Measurements from ENCODE around the gene PLA2G4E.

PLA2G4E gene

DNA sequence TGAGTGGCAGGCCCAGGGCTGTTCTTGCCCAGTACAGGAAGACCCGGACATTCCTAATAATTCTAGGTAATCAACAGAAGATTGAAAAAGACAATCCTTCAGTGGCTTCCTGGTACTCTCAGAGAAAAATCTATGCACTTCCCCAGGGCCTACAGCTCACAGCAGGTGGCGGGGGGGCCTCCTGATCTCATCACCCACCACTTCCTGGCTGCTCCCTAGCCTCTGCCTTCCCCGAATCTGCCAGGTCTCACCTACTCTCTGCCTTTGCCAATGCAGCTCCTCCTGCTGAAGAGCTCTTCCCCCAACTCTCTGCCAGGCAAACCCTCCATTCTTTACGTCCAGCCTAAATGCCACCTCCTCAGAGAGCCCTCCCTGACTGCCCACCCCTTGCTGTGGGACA lies 86.0 kb downstream of the PLA2G4E start:
- H3K4me1 ChIP-seq = no peaks in the 10 kb centered on the region
- H3K4me3 ChIP-seq (ENCODE audit: low read depth, low read length) = no peak overlapping the region
- no peak overlapping the region for H3K9ac ChIP-seq
- no peak for TF ChIP-seq CTCF (IDR thresholded peaks at IDR 0.05)
- H2AFZ ChIP-seq = no peak overlapping the region
- H3K79me2 ChIP-seq = no peaks in the 10 kb centered on the region
- no peak overlapping the region for H3K4me2 ChIP-seq (ENCODE audit: low read length)
- no peaks in the 10 kb centered on the region for H3K9me3 ChIP-seq (ENCODE audit: control insufficient read depth, low read length)
- H3K36me3 ChIP-seq (ENCODE audit: control insufficient read depth, insufficient read depth, low read length) = no peaks in the 10 kb centered on the region
- peak overlapping the region; percentile 63 for H3K27ac ChIP-seq
- no peaks in the 10 kb centered on the region for H3K27me3 ChIP-seq (ENCODE audit: control insufficient read depth, insufficient read depth, low read length)

- Histone ChIP-seq H3K4me1 (no peaks in the 10 kb centered on the region), H3K9ac (no peak overlapping the region), H3K27ac (peak overlapping the region; percentile 63)
Observed at GRCh38 chr15:41933771-41934170, 87.1 kb downstream of the PLA2G4E start.

GRCh38 chr15:41933326-41933725 lies 87.5 kb downstream of the PLA2G4E start:
- H3K4me3 ChIP-seq (ENCODE audit: low read depth, low read length) = no peak overlapping the region
- no peak overlapping the region for H3K27ac ChIP-seq
- H3K79me2 ChIP-seq = no peaks in the 10 kb centered on the region
- no peaks in the 10 kb centered on the region for H3K4me1 ChIP-seq
- H2AFZ ChIP-seq = no peak overlapping the region
- no peak for TF ChIP-seq CTCF (IDR thresholded peaks at IDR 0.05)
- H3K36me3 ChIP-seq (ENCODE audit: control insufficient read depth, insufficient read depth, low read length) = no peaks in the 10 kb centered on the region
- H3K9ac ChIP-seq = no peak overlapping the region
- H3K27me3 ChIP-seq (ENCODE audit: control insufficient read depth, insufficient read depth, low read length) = no peaks in the 10 kb centered on the region
- H3K4me2 ChIP-seq (ENCODE audit: low read length) = no peak overlapping the region
- H3K9me3 ChIP-seq (ENCODE audit: control insufficient read depth, low read length) = no peaks in the 10 kb centered on the region

More at GRCh38 chr15:41933771-41934170, 87.1 kb downstream of the PLA2G4E start:
- Histone ChIP-seq H3K79me2 (no peaks in the 10 kb centered on the region), H3K4me2 (ENCODE audit: low read length) (no peak overlapping the region), H3K9me3 (ENCODE audit: control insufficient read depth, low read length) (no peaks in the 10 kb centered on the region), H3K36me3 (ENCODE audit: control insufficient read depth, insufficient read depth, low read length) (no peaks in the 10 kb centered on the region), H3K27me3 (ENCODE audit: control insufficient read depth, insufficient read depth, low read length) (no peaks in the 10 kb centered on the region), H2AFZ (no peak overlapping the region), H3K4me3 (ENCODE audit: low read depth, low read length) (no peak overlapping the region)
- TF ChIP-seq CTCF (IDR thresholded peaks at IDR 0.05) = no peak

- no peaks in the 10 kb centered on the region for H3K79me2 ChIP-seq
- H3K9ac ChIP-seq = no peak overlapping the region
- H3K27ac ChIP-seq = no peak overlapping the region
- no peaks in the 10 kb centered on the region for H3K9me3 ChIP-seq (ENCODE audit: control insufficient read depth, low read length)
- TF ChIP-seq CTCF (IDR thresholded peaks at IDR 0.05) = no peak
- no peak overlapping the region for H3K4me3 ChIP-seq (ENCODE audit: low read depth, low read length)
- no peaks in the 10 kb centered on the region for H3K36me3 ChIP-seq (ENCODE audit: control insufficient read depth, insufficient read depth, low read length)
- no peak overlapping the region for H3K4me2 ChIP-seq (ENCODE audit: low read length)
- H3K4me1 ChIP-seq = no peaks in the 10 kb centered on the region
- no peaks in the 10 kb centered on the region for H3K27me3 ChIP-seq (ENCODE audit: control insufficient read depth, insufficient read depth, low read length)
- H2AFZ ChIP-seq = no peak overlapping the region
Observed at GRCh38 chr15:41932511-41933289, 88.1 kb downstream of the PLA2G4E start.

GRCh38 chr15:41932101-41932500 lies 88.7 kb downstream of the PLA2G4E start:
- Histone ChIP-seq H2AFZ (no peak overlapping the region), H3K9ac (no peak overlapping the region), H3K9me3 (ENCODE audit: control insufficient read depth, low read length) (no peaks in the 10 kb centered on the region), H3K4me3 (ENCODE audit: low read depth, low read length) (no peak overlapping the region), H3K36me3 (ENCODE audit: control insufficient read depth, insufficient read depth, low read length) (no peaks in the 10 kb centered on the region), H3K27ac (no peak overlapping the region), H3K4me1 (no peaks in the 10 kb centered on the region), H3K27me3 (ENCODE audit: control insufficient read depth, insufficient read depth, low read length) (no peaks in the 10 kb centered on the region), H3K79me2 (no peaks in the 10 kb centered on the region), H3K4me2 (ENCODE audit: low read length) (no peak overlapping the region)
- no peak for TF ChIP-seq CTCF (IDR thresholded peaks at IDR 0.05)
